GM21367 (cell line): ENCODE results near the gene MYO5B.

ENCODE experiments used
- ATAC-seq: cut with Tn5 transposase; IDR thresholded peaks from one replicate; pipeline ENCODE4 v1.9.1; 2021; ENCODE audit not compliant: unreplicated experiment

Gene MYO5B

DNA sequence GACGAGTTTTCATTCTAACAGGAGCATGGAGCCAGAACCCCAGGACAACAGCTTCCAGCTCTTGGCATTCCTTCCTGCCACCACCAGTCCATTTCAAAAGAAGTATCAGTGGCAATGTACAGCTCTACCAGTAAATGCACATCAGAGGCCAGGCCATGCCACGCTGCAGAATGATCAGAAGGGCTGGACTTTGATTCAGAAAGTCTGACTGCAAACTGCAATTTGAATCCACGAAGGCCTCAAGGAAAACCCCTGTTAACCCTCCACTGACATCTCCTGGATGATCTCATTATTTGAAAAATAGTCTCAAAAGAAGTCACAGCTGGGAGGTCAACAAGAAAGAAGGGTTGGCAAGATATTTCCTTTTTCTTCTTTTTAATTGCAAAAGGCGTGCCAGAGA lies 119.2 kb downstream of the MYO5B start:
- no peak for ATAC-seq

DNA sequence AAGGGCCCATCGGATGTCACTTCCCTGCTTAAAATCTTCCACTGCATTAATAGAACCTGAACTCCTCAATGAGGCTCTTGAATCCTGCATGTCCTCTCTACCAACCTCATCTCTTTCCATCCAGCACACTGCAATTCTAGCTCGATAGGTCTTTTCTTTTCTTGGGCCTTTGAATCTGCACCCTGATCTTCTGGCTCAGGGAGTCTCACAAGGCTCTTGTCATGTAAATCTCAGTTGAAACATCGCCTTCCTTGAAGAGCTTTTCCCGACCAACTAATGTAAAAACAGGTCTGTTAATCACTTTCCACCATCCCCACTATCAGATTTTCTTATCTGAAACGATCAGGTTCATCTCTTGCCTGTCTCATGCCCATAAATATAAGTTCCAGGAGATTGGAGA lies 120.5 kb downstream of the MYO5B start:
- ATAC-seq: no peak

- no peak for ATAC-seq
These were observed 121.6 kb downstream of the MYO5B start for GRCh38 chr18:50073319-50073718.

DNA sequence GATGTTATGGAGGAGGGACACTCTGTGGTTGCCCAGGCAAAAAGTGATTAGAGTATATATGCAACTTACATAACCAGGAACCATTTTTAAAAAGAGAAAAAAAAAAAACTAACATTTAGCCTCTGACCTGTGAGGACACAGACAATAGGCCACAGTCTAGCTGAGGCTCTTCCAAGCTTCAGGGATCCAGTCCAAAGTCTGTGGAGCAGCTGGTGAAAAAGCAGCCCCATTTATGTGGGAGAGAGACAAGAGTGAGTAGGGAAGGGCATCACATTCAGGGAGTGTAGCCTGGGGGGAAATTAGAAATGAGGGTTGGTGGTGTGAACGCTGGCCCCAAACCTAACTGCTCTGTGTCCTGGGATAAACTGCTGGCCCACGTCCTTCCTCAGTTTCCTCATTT lies 122.8 kb downstream of the MYO5B start:
- ATAC-seq: no peak

- ATAC-seq: no peak
These were observed 123.5 kb downstream of the MYO5B start for GRCh38 chr18:50071397-50071796.

- no peak for ATAC-seq
These were observed 125.5 kb downstream of the MYO5B start for GRCh38 chr18:50069422-50069821.

- no peak for ATAC-seq
These were observed 129.4 kb downstream of the MYO5B start for GRCh38 chr18:50065527-50065926.

GRCh38 chr18:50065039-50065438 lies 129.9 kb downstream of the MYO5B start:
- ATAC-seq: no peak

- ATAC-seq: no peak
These were observed 132.9 kb downstream of the MYO5B start for GRCh38 chr18:50061876-50062517.

DNA sequence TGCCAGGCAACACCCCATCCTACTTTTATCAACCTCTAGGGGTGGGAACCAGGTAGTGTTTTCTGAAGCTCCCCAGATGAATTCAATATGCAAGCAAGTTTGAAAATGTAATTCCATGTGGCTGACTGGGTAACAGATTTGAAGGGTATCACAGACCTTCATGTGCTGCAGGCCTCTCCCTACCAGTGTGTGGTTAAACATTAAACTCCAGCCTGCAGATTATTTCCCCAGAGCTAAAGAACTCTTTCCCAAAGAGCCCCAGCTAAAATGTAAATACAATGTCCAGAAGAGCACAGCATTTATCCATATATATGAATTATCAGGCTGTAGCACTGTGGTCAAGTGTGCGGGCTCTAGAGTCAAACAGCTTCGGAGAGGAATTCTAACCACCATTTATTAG lies 134.1 kb downstream of the MYO5B start:
- ATAC-seq: no peak

DNA sequence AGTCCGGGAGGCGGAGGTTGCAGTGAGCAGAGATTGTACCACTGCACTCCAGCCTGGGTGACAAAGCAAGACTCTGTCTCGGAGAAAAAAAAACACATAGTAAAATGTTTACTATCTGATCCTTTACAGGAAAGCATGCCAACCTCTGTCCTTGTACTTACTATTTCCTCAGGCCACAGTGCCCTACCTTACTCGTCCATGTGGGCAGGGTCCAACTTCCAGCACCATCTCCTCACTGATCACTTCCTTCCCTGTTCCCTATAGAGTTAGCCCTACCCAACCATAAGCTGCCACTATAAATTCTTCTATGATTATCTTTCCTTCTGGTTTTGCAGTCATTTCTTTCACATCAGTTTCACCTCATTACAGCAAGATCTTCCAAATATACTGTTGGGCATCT lies 136.2 kb downstream of the MYO5B start:
- ATAC-seq: no peak

- ATAC-seq: no peak
These were observed 137.9 kb downstream of the MYO5B start for GRCh38 chr18:50057009-50057408.

- ATAC-seq: no peak
These were observed 138.8 kb downstream of the MYO5B start for GRCh38 chr18:50056185-50056584.

DNA sequence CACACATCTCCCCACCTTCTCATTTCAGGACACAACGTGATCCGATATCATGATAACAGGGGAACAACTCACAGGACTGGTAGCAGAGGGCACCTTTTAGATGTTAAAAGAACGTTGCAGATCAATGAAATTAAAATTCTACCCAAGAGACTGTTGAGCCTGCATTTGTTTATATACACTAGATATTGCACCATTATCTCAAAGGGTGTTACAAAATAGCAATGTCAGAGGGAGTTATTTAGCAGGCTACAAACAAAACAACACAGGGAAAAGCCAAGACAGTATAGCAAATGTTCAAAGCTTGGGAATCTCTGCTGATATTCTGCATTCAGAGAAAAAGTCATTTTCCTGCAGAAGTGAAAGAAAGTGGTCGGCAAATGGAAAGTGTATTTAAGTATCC lies 139.5 kb downstream of the MYO5B start:
- ATAC-seq: no peak

DNA sequence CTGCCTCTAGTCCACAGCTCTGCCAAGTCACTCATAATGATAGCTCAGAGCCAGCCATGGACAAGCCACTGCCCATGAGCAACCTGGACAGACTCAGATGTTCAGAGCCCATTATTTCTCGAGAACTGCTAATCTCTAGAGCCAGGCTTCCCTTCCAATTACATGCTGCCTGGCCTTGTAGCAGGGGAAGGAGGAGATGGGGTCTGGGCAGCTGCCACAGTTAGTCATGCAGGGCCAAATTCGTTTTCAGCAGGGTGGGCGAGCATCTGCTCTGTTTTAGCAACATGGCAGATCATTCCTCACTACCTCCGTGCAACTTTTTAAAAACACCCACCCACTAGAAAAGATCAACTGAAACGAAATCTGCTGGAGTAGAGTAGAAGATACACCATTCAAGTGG lies 141.8 kb downstream of the MYO5B start:
- ATAC-seq: no peak

GRCh38 chr18:50051288-50051687 lies 143.7 kb downstream of the MYO5B start:
- ATAC-seq: no peak

- no peak for ATAC-seq
These were observed 149.8 kb downstream of the MYO5B start for GRCh38 chr18:50045126-50045525.

GRCh38 chr18:50044402-50044801 lies 150.5 kb downstream of the MYO5B start:
- ATAC-seq: no peak

DNA sequence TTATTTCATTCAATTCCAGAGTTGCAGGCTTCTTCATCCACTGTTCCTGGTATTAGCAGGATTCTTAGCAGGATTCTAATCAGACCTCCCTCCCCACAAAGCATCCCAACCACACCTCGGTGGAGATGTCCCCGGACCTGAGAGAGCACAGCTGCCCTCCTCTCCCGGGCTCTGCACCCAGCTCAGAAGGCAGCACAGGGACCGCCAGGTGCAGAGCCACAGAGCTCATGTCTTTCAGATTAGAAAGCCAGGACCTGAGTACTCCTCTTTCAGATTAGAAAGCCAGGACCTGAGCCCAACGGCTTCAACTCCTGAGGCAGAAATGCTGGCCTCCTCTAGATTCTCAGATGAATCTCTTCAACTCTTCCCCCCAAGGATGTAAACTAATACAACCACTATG lies 152.3 kb downstream of the MYO5B start:
- ATAC-seq: no peak

GRCh38 chr18:50039746-50040145 lies 155.2 kb downstream of the MYO5B start:
- no peak for ATAC-seq

- ATAC-seq: no peak
These were observed 156.5 kb downstream of the MYO5B start for GRCh38 chr18:50038448-50038847.

GRCh38 chr18:50034029-50034428 lies 160.9 kb downstream of the MYO5B start:
- no peak for ATAC-seq

DNA sequence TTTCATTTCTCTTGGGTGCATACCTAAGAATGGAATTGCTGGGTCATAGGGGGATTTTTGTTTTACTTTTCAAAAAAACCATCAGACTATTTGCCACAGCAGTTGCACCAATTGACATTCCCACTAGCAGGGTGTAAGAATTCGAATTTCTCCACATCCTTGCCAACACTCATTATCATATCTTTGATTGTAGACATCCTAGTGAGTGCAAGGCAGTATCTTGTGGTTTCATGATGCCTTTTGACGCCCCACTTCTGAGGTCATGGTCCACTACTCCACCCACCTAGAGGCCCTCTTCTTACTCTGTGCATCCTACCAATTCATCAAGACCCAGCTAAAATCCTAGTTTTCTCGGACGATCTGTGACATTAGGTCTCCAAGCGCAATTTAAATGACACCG lies 161.9 kb downstream of the MYO5B start:
- no peak for ATAC-seq

DNA sequence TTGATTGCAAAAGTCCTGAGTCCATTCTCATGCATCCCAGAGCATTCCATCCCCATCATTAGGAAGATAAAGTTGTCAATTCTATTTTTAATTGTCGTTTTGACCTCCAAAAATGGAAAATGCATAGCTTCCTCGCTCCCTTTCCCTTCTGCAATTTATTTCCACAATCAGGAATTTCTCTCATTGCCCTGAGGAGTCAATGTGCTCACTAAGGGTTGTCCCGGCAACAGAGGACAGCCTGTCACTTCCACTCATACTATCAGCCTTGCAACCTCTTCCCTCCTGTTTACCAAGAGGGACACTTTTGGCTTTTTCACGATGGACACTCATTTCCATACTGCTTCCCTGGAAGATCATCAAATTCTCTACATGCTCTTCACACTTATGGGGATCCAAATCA lies 164.8 kb downstream of the MYO5B start:
- no peak for ATAC-seq
